ENCODE data around the gene SYT1. TPM values are rescaled to one million over a fixed set of nuclear protein-coding genes. Genes with fewer than 3 reads are reported as not detected.

SYT1 gene
- total RNA-seq, 6 donors from 2014 or later: 0.52 to 0.67 (median 0.59) TPM; not detected in 3

DNA sequence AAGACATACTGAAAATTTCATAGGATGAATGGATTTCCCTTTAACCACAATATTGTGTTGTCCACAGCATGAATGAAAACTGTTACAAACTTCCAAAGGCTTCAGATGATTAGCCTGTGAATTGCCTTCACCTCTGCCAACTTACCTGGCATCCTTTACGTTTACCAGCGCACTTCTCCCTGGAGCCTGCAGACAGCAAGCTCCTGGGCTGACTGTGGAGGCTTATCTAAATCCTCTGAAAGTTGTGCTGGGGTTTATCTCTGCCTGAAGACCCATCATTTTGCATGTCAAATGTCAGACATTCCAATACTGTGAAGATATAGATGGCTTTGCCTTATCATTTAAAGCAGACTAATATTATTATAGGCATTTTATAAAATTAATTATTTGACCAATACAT lies 403.0 kb downstream of the SYT1 start:
- TF ChIP-seq POLR2AphosphoS5 (IDR thresholded peaks at IDR 0.05) (no peak), EP300 (IDR thresholded peaks at IDR 0.05) (no peak), POLR2A (IDR thresholded peaks at IDR 0.05) (no peak)
- TF ChIP-seq, protein P1, sequence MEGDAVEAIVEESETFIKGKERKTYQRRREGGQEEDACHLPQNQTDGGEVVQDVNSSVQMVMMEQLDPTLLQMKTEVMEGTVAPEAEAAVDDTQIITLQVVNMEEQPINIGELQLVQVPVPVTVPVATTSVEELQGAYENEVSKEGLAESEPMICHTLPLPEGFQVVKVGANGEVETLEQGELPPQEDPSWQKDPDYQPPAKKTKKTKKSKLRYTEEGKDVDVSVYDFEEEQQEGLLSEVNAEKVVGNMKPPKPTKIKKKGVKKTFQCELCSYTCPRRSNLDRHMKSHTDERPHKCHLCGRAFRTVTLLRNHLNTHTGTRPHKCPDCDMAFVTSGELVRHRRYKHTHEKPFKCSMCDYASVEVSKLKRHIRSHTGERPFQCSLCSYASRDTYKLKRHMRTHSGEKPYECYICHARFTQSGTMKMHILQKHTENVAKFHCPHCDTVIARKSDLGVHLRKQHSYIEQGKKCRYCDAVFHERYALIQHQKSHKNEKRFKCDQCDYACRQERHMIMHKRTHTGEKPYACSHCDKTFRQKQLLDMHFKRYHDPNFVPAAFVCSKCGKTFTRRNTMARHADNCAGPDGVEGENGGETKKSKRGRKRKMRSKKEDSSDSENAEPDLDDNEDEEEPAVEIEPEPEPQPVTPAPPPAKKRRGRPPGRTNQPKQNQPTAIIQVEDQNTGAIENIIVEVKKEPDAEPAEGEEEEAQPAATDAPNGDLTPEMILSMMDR (IDR thresholded peaks at IDR 0.05): no peak
- Histone ChIP-seq H3K4me3 (no peak overlapping the region), H3K9me3 (no peaks in the 10 kb centered on the region), H3K27me3 (no peaks in the 10 kb centered on the region), H3K27ac (no peak overlapping the region), H3K36me3 (no peaks in the 10 kb centered on the region), H3K4me1 (no peaks in the 10 kb centered on the region)
- no peak for DNase-seq
- ATAC-seq (ENCODE audit: low FRiP score in 2 of 2): no peak
- 69 to 84% methylated on average over 2 of the region's 2 CpGs for WGBS, 2 donors

DNA sequence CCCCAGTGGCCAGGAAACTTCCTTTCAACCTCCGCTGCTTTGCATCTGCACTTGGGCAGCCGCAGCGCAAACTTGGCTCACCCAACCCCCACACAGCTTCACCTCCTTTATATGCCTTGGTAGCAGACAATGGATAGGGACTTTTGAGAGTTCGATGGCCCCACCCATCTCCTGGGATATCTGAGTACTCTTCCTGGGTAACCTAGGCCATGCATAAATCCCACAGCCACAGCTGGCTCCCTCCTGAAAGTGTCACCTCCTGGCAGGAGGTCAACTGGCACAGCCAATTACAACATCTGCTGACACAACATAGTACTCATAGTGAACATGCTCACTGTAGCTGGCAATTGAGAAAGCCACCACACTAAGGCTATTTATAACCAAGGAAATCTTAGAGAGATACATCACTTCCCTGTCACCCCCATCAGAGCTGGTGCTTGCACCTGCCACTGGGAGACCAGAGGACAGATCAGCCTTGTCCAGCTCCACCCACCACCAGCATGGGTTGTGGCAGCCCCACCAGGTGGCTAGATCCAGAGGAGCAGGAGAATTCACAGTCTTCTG lies 410.0 kb downstream of the SYT1 start:
- no peaks in the 10 kb centered on the region for H3K4me1 ChIP-seq
- WGBS, 2 donors: 85 to 87% methylated on average over 4 of the region's 4 CpGs
- no peaks in the 10 kb centered on the region for H3K36me3 ChIP-seq
- H3K4me3 ChIP-seq: no peak overlapping the region
- DNase-seq: no peak
- ATAC-seq (ENCODE audit: low FRiP score in 2 of 2): no peak
- no peaks in the 10 kb centered on the region for H3K27me3 ChIP-seq
- TF ChIP-seq, protein P1 (IDR thresholded peaks at IDR 0.05): no peak
- TF ChIP-seq POLR2A (IDR thresholded peaks at IDR 0.05) (no peak), POLR2AphosphoS5 (IDR thresholded peaks at IDR 0.05) (no peak), EP300 (IDR thresholded peaks at IDR 0.05) (no peak)
- no peak overlapping the region for H3K27ac ChIP-seq
- H3K9me3 ChIP-seq: peaks cover 0 to 4% (median 0%) of the 10 kb centered on the region in 4 donors

DNA sequence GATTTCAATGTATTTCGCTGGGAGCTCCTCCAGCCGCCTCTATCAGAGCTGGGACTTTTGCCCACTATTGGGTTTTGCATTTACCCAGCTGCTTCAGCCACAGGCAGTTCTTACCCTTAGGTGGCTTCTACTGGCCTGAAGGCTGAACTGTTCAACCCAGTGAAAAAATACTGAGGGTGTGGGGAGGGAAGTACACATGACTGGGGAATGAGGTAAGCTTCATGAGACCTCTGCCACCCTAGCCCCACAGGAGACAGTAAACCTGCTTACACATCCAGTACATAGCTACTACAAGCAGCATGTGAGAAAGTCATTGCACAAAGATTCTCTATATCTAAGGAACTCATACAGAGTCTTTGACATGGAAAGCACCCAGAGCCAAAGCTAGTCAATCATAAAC lies 411.1 kb downstream of the SYT1 start:
- TF ChIP-seq POLR2AphosphoS5 (IDR thresholded peaks at IDR 0.05) (no peak), POLR2A (IDR thresholded peaks at IDR 0.05) (no peak), EP300 (IDR thresholded peaks at IDR 0.05) (no peak)
- TF ChIP-seq, protein P1 (IDR thresholded peaks at IDR 0.05): no peak
- ATAC-seq (ENCODE audit: low FRiP score in 2 of 2) (no peak), DNase-seq (no peak)
- no peak overlapping the region for H3K4me3 ChIP-seq
- H3K36me3 ChIP-seq: no peaks in the 10 kb centered on the region
- H3K27me3 ChIP-seq: no peaks in the 10 kb centered on the region
- WGBS, 2 donors: 97 to 100% methylated on average over 2 of the region's 2 CpGs
- no peaks in the 10 kb centered on the region for H3K4me1 ChIP-seq
- no peak overlapping the region for H3K27ac ChIP-seq
- peaks cover 0 to 4% (median 0%) of the 10 kb centered on the region in 4 donors for H3K9me3 ChIP-seq

DNA sequence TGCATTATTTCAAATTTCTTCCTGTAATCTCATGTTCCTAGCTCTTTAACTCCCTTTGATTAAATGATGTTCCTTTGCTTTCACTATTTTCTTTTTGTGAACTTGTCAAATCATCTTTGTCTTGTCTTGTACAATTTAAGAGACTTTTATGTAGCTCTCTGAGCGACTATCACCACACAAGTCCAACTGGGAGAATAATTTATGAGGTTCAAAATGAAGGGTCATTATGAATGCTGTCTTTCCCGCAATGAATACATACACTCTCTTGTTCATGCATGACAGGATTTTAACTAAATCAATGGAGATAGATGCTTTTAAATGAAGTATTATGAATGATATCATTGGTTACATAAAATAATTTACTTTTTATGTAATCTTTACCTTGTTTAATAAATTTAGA lies 418.8 kb downstream of the SYT1 start:
- no peak for ATAC-seq (ENCODE audit: low FRiP score in 2 of 2)
- TF ChIP-seq POLR2AphosphoS5 (IDR thresholded peaks at IDR 0.05) (no peak), POLR2A (IDR thresholded peaks at IDR 0.05) (no peak), EP300 (IDR thresholded peaks at IDR 0.05) (no peak)
- TF ChIP-seq, protein P1 (IDR thresholded peaks at IDR 0.05): no peak
- Histone ChIP-seq H3K4me1 (no peaks in the 10 kb centered on the region), H3K9me3 (no peaks in the 10 kb centered on the region), H3K36me3 (no peaks in the 10 kb centered on the region), H3K27me3 (no peaks in the 10 kb centered on the region), H3K27ac (no peak overlapping the region), H3K4me3 (no peak overlapping the region)
- no peak for DNase-seq
- 56 to 75% methylated on average over 2 of the region's 2 CpGs for WGBS, 2 donors

DNA sequence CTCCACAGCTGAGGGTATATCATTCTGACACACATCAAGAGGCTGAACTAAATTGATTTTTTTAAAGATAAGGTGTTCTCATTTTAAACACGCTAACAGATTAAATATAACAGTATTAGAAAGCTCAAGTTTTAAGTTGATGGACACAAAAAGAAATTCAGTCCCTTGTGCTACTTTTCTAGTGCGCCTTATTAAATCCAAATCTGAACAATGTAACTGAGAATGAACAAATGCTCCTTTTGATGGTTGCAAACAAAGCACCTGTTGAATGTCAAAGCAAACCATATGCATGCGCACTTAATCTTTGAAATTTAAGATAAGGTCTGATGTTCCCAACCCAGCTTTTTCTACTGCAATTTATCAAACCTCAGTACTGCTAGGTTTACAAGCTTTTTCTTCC lies 424.3 kb downstream of the SYT1 start:
- Histone ChIP-seq H3K9me3 (no peaks in the 10 kb centered on the region), H3K27me3 (no peaks in the 10 kb centered on the region), H3K4me1 (no peaks in the 10 kb centered on the region), H3K36me3 (no peaks in the 10 kb centered on the region), H3K27ac (no peak overlapping the region), H3K4me3 (no peak overlapping the region)
- 89 to 91% methylated on average over 3 of the region's 3 CpGs for WGBS, 2 donors
- no peak for ATAC-seq (ENCODE audit: low FRiP score in 2 of 2)
- DNase-seq: no peak
- TF ChIP-seq POLR2A (IDR thresholded peaks at IDR 0.05) (no peak), POLR2AphosphoS5 (IDR thresholded peaks at IDR 0.05) (no peak), EP300 (IDR thresholded peaks at IDR 0.05) (no peak)
- TF ChIP-seq, protein P1 (IDR thresholded peaks at IDR 0.05): no peak

Measured in upper lobe of left lung (tissue), 6 donors.